Fibroblast of skin of left biceps (primary cell): ENCODE results near the gene NBDY.
"Not testable (repeated sequence)": the region's sequence is repeated elsewhere in the genome, so short reads cannot be mapped to it uniquely, and the experiment has no call there.

Experiments used
- DNase-seq, 2 experiments: peaks; one replicate each; pipeline ENCODE4 v3.0.0-alpha.2; 2013; ENCODE audit warnings: low read depth in 2 of 2

Gene NBDY

DNA sequence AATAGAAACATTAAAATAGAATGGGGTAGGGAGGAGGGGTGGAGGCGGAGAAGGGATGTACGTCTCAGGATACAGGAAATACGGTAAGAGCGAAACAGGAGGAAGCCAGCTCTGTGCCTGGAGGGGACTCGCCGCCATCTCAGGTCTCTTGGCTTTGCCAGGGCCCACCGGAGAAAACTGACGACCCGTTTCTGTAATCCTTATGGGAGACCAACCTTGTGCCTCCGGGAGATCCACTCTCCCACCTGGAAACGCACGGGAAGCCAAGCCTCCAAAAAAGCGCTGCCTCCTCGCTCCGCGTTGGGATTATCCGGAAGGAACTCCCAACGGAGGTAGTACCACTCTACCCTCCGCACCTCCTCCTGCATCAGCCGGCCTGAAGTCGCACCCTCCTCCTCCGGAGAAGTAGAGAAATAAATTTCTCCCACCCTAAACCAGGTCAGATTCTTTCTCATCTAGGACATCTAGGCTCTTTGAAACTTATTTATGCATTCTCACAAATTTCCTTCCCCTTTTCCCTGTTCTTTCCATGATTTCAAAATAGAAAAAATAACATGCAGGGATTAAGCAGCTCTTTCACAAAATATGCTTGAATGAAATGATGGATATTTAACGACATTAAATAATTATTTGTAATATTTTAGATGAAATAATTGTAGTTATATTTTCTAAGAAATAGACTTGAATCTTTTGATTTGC, at the start of gene NBDY:
TSS of gene NBDY (plus strand) at position 92 of the 699 bp plus-strand sequence. CDS start at position 203, 111 bp downstream.
- DNase-seq = no peak

- DNase-seq = not testable (repeated sequence)
These were observed 24.5 kb upstream of the NBDY start for GRCh38 chrX:56704530-56704929.

GRCh38 chrX:56726605-56727004, 2.4 kb upstream of the NBDY start:
- DNase-seq = no peak

GRCh38 chrX:56727531-56727930, 1.5 kb upstream of the NBDY start:
- no peak for DNase-seq

GRCh38 chrX:56728321-56728720, 722 bp upstream of the NBDY start:
- DNase-seq = no peak

GRCh38 chrX:56728752-56729151, 291 bp upstream of the NBDY start:
- DNase-seq = no peak

DNA sequence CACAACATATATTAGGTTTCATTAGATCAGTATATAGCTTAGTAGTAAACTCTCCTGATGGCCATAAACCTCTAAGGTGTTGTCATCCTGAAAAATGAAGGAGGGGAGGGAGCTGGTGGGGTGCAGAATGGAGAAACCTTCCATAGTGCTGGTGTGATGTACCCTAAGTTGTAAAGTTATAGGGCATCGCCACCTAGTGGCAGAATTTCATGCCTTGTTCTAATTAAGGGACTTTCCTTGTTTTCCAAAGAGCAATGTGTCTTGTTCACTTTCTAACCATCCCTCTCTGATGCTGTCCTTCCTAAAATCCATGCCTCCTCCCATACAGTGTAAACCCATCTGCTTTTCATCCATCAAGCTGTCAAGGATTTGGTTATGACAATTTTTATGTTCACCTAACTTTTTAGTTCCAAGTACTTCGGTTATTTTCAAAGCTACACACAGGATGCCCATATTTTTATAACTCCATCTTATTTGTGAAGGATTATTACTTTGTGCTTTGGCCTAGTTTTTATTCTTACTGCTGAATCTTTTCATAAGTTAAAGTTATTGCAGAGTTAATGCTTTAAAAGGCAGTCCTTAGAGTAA, 4.5 kb downstream of the NBDY start:
- DNase-seq = no peak

GRCh38 chrX:56736219-56736618, 7.2 kb downstream of the NBDY start:
- no peak for DNase-seq

- DNase-seq = no peak
These were observed 9.6 kb downstream of the NBDY start for GRCh38 chrX:56738670-56739069.

DNA sequence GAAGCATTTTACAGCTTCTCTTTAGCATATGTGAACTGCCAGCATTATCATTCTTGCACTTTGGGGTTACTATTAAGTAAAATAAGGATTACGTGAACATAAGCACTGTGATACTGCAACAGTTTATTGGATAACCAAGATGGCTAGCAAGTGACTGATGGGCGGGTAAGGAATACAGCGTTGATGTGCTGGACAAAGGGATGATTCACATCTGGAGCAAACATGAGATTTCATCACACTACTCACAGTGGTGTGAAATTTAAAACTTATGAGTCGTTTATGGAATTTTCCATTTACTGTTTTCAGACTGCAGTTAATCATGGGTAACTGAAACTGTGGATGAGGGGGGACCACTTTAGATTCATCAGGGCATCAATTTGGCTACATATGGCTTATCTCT, 16.0 kb downstream of the NBDY start:
- peak; percentile 48 to 53 for DNase-seq

DNA sequence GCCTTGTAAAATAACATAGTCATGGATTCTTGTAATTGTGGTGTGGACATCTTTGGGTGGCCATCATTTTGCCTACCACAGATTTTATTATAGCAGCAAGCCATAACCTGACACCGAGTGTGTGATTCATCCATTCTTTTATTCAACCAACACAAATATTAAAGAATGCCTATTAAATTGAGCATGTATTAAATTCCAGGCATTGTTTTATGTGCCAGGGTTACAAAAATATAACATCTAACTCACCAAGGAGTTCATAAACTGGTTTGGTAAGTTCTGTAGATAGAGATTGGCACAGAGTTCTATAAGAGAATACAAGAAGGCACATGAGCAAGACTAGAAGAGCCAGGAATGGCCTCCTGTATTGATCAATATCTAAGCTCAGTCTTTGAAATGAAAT, 18.0 kb downstream of the NBDY start:
- no peak for DNase-seq

GRCh38 chrX:56751071-56751470, 22.0 kb downstream of the NBDY start:
- DNase-seq = no peak

DNA sequence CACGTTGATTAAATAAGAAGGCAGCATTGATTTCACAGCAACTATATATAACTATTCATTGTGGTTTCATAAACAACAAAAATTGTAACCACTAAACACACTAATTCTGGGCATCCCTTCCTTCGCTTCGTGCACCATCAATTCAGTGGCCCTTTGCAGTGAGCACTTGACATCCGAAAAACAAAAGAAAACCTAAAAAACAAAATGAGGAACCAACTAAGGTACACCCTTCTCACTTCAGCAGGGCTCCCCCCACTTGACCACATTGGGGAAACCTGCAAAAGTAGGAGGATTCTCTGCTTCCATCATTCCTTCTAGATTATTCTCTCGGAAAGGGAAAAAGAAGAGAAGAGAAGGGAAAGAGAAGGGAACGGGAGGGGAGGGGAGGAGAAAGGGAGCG, 28.3 kb downstream of the NBDY start:
- DNase-seq = no peak

GRCh38 chrX:56758456-56758855, 29.4 kb downstream of the NBDY start:
- no peak for DNase-seq

- no peak for DNase-seq
These were observed 30.8 kb downstream of the NBDY start for GRCh38 chrX:56759736-56760409.

DNA sequence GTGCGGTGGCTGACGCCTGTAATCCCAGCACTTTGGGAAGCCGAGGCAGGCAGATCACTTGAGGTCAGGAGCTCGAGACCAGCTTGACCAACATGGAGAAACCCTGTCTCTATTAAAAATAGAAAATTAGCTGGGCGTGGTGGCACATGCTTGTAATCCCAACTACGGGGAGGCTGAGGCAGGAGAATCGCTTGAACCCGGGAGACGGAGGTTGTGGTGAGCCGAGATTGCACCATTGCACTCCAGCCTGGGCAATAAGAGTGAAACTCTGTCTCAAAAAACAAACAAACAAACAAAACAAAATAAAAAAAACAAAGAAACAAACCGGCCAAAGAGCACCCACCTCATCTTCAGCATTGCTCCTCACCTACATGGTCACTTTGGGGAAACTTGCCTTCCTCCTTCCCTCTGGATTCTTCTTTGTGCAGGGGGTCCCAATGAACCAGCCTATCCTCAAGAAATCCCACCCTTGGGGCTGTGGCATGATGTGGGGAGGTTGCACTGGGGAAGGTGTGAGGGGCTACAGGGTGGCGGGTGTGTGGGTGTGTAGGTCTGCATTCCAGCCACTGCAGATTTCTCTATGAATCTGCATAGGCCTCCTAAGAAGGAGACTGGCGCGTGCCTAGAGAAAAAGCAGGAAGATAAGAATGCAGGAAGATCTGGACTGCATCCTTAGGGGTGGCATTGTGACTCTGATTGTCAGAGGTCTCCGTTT, 31.5 kb downstream of the NBDY start:
- DNase-seq = not testable (repeated sequence)

DNA sequence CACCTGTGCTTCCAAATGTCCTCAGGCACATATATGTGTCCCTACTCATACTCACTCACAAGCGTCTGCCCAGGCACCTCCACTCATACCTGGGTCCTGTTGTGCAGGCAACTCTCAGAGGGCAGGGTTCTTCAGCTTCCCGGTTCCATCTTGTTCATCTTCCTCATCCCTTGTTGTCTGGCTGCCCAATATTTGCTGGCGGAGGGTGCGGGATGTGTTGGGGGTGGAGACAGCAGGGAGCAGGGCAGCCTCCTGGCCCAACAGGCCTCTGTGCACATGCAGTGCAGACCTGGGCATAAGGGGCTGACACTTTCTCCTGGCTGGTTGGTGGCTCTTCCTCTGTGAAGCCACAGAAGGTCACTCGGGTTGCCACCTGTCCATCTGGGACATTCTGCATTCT, 32.1 kb downstream of the NBDY start:
- no peak for DNase-seq

DNA sequence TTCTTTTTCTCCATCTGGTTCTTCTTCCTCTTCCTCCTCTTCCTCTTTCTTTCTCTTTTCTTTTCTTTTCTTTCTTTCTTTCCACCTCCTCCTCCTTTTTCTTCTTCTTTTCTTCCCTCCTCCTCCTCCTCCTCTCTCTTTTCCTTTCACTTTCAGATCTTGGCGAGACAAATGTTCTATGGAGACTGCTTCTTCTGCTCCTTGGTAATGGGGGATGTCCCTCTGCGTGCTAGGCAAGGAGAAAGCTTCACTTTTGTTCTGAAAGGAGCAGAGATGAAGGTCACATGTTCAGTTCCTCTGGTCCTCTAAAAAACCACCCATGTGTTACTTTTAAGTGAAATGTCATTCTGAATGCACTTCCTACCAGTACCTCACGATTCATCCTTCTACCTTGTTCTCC, 33.2 kb downstream of the NBDY start:
- DNase-seq = no peak

DNA sequence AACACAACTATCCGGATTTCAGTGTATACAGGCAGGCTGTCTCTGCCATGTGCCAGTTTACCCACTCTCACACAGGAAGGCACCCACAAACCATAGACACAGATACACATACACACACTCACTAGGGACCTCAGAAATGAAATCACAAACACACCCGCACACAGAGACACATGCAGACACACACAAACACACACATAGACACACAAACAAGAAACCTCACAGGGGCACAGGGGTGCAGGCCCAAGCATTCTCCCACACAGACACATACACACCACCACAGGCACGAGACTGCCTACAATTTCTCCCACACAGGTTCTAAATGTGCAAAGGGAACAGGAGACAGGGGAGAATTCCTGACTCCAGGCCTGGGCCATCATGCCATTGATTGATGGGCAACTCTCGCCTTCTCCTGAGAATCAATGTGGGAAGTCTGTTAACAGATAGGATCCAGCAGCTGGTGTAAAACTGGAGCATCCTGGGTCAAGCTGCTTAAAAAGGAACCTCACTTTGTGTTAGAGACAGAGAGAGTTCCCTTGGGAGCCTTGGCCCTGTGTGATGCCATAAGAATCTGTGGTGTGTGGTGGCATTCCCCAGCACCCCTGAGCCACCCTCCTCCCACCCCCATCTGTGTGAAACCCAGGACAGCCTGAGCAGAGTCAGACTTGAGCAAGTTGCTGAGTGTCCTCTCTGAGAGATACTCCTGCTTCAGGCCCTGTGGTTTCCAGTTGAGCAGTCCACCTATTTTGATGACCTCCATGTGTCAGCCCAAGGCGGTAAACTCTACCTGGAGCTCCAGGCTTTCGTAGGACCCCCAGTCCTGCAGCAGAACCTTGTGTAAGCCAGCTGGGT, 33.9 kb downstream of the NBDY start:
- no peak for DNase-seq

DNA sequence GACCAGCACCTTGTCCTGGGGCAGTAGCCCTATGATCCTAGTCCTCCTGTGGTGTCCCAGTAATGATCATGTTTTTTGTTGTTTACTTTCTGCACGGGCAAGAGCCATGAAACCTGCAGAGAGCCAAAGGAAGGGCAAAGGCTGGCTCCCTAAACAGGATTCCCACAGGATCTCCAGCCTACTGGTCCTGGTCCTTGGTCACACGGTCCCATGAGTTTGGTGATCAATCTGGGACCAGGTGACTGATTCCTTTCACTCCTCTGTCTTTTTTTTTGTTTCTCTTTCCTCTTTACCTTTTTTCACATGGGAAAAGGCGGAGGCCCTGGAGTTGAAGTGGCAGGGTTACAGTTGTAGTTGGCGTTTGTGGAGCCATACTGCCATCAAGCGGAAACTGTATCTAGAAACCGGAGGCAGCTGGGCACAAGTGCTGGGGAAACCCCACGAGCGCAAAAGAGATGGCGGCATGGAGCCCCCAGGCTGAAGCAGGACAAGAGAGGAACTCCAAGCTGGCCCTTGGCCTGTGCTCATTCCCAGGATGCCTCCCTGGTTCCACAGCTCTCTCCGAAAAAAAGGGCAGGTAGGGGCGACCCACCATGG, 34.6 kb downstream of the NBDY start:
- DNase-seq = no peak
